Prostate gland (tissue), 2 donors: ENCODE results near the gene YJU2.
"Not testable (repeated sequence)": the region's sequence is repeated elsewhere in the genome, so short reads cannot be mapped to it uniquely, and the experiment has no call there.

Source experiments
- CTCF ChIP-seq, 4 experiments: fragments of 200-600 bp in 2 of 4; fragments of 450-650 bp in 2 of 4; sonication (generic) in 2 of 4; IDR thresholded peaks; 1 replicate in 3 of 4; 2 replicates in 1 of 4; pipeline ENCODE4 v1.5.1; 2016 to 2019; ENCODE audit warnings: antibody characterized with exemption in 4 of 4, mild to moderate bottlenecking in 2 of 4, moderate library complexity in 2 of 4
- POLR2A ChIP-seq: fragments of 450-650 bp; IDR thresholded peaks from one replicate; pipeline ENCODE4 v1.6.1; 2016; ENCODE audit warnings: antibody characterized with exemption, mild to moderate bottlenecking
- POLR2AphosphoS5 ChIP-seq: sonication (generic); formaldehyde crosslinking; IDR thresholded peaks from one replicate; pipeline ENCODE4 v1.6.1; 2017; ENCODE audit warnings: antibody characterized with exemption

GRCh38 chr19:4237510-4237909, 9.4 kb upstream of the YJU2 start:
- TF ChIP-seq CTCF (IDR thresholded peaks at IDR 0.05); POLR2A; POLR2AphosphoS5: not testable (repeated sequence)
